IPS-15b (cell line): Measurements from ENCODE around the gene LNX1.

Source experiments
- H3K27me3 ChIP-seq: one replicate; pipeline ENCODE4 v1.6.1; 2013; ENCODE audit warnings: low read length; ENCODE audit not compliant: control insufficient read depth, insufficient read depth
- H3K36me3 ChIP-seq: one replicate; pipeline ENCODE4 v1.6.1; 2013; ENCODE audit warnings: low read length; ENCODE audit not compliant: control insufficient read depth, insufficient read depth
- H3K4me1 ChIP-seq: one replicate; pipeline ENCODE4 v1.6.1; 2013; ENCODE audit warnings: mild to moderate bottlenecking, low read length; ENCODE audit not compliant: control insufficient read depth, insufficient read depth
- H3K4me3 ChIP-seq: one replicate; pipeline ENCODE4 v1.5.1; 2013; ENCODE audit warnings: low read depth, low read length
- H3K9ac ChIP-seq: one replicate; pipeline ENCODE4 v1.6.1; 2013; ENCODE audit warnings: low read depth, mild to moderate bottlenecking, low read length
- H3K9me3 ChIP-seq: one replicate; pipeline ENCODE4 v1.6.1; 2013; ENCODE audit warnings: mild to moderate bottlenecking, low read length; ENCODE audit not compliant: control insufficient read depth, insufficient read depth

Gene LNX1

GRCh38 chr4:53584658-53585057 is 6.6 kb downstream of the LNX1 start:
- Histone ChIP-seq H3K36me3 (no peaks in the 10 kb centered on the region), H3K27me3 (no peaks in the 10 kb centered on the region), H3K9ac (no peak overlapping the region), H3K9me3 (no peaks in the 10 kb centered on the region), H3K4me3 (no peak overlapping the region), H3K4me1 (no peaks in the 10 kb centered on the region)

GRCh38 chr4:53583513-53583912 is 7.8 kb downstream of the LNX1 start:
- no peaks in the 10 kb centered on the region for H3K9me3 ChIP-seq
- no peak overlapping the region for H3K4me3 ChIP-seq
- no peaks in the 10 kb centered on the region for H3K4me1 ChIP-seq
- no peaks in the 10 kb centered on the region for H3K36me3 ChIP-seq
- no peaks in the 10 kb centered on the region for H3K27me3 ChIP-seq
- H3K9ac ChIP-seq: no peak overlapping the region

- no peaks in the 10 kb centered on the region for H3K9me3 ChIP-seq
- no peaks in the 10 kb centered on the region for H3K27me3 ChIP-seq
- H3K4me1 ChIP-seq: no peaks in the 10 kb centered on the region
- no peak overlapping the region for H3K9ac ChIP-seq
- H3K36me3 ChIP-seq: no peaks in the 10 kb centered on the region
- no peak overlapping the region for H3K4me3 ChIP-seq
These were observed 9.1 kb downstream of the LNX1 start for GRCh38 chr4:53582194-53582593.

GRCh38 chr4:53580274-53580673 is 11.0 kb downstream of the LNX1 start:
- Histone ChIP-seq H3K9me3 (no peaks in the 10 kb centered on the region), H3K4me3 (no peak overlapping the region), H3K4me1 (no peaks in the 10 kb centered on the region), H3K27me3 (no peaks in the 10 kb centered on the region), H3K36me3 (no peaks in the 10 kb centered on the region), H3K9ac (no peak overlapping the region)

GRCh38 chr4:53579826-53580225 is 11.5 kb downstream of the LNX1 start:
- Histone ChIP-seq H3K4me3 (no peak overlapping the region), H3K9me3 (no peaks in the 10 kb centered on the region), H3K36me3 (no peaks in the 10 kb centered on the region), H3K4me1 (no peaks in the 10 kb centered on the region), H3K27me3 (no peaks in the 10 kb centered on the region), H3K9ac (no peak overlapping the region)

- Histone ChIP-seq H3K9me3 (no peaks in the 10 kb centered on the region), H3K9ac (no peak overlapping the region), H3K4me3 (no peak overlapping the region), H3K4me1 (no peaks in the 10 kb centered on the region), H3K27me3 (no peaks in the 10 kb centered on the region), H3K36me3 (no peaks in the 10 kb centered on the region)
These were observed 14.5 kb downstream of the LNX1 start for GRCh38 chr4:53576676-53577372.

- no peaks in the 10 kb centered on the region for H3K4me1 ChIP-seq
- no peak overlapping the region for H3K9ac ChIP-seq
- H3K27me3 ChIP-seq: no peaks in the 10 kb centered on the region
- no peak overlapping the region for H3K4me3 ChIP-seq
- no peaks in the 10 kb centered on the region for H3K36me3 ChIP-seq
- H3K9me3 ChIP-seq: no peaks in the 10 kb centered on the region
These were observed 15.1 kb downstream of the LNX1 start for GRCh38 chr4:53576071-53576617.

- Histone ChIP-seq H3K9ac (no peak overlapping the region), H3K36me3 (no peaks in the 10 kb centered on the region), H3K4me3 (no peak overlapping the region), H3K9me3 (no peaks in the 10 kb centered on the region), H3K4me1 (no peaks in the 10 kb centered on the region), H3K27me3 (no peaks in the 10 kb centered on the region)
These were observed 15.7 kb downstream of the LNX1 start for GRCh38 chr4:53575552-53575951.

- H3K27me3 ChIP-seq: no peaks in the 10 kb centered on the region
- no peaks in the 10 kb centered on the region for H3K36me3 ChIP-seq
- no peaks in the 10 kb centered on the region for H3K9me3 ChIP-seq
- no peak overlapping the region for H3K9ac ChIP-seq
- no peak overlapping the region for H3K4me3 ChIP-seq
- H3K4me1 ChIP-seq: no peaks in the 10 kb centered on the region
These were observed 16.8 kb downstream of the LNX1 start for GRCh38 chr4:53574528-53574927.

GRCh38 chr4:53573696-53574095 is 17.6 kb downstream of the LNX1 start:
- H3K36me3 ChIP-seq: no peaks in the 10 kb centered on the region
- H3K27me3 ChIP-seq: no peaks in the 10 kb centered on the region
- H3K9me3 ChIP-seq: no peaks in the 10 kb centered on the region
- no peak overlapping the region for H3K9ac ChIP-seq
- H3K4me3 ChIP-seq: no peak overlapping the region
- H3K4me1 ChIP-seq: no peaks in the 10 kb centered on the region

GRCh38 chr4:53572600-53572994 is 18.7 kb downstream of the LNX1 start:
- no peak overlapping the region for H3K4me3 ChIP-seq
- H3K27me3 ChIP-seq: no peaks in the 10 kb centered on the region
- no peak overlapping the region for H3K9ac ChIP-seq
- no peaks in the 10 kb centered on the region for H3K4me1 ChIP-seq
- H3K9me3 ChIP-seq: no peaks in the 10 kb centered on the region
- no peaks in the 10 kb centered on the region for H3K36me3 ChIP-seq

GRCh38 chr4:53571936-53572599 is 19.2 kb downstream of the LNX1 start:
- H3K36me3 ChIP-seq: no peaks in the 10 kb centered on the region
- H3K9ac ChIP-seq: no peak overlapping the region
- no peaks in the 10 kb centered on the region for H3K9me3 ChIP-seq
- H3K27me3 ChIP-seq: no peaks in the 10 kb centered on the region
- no peak overlapping the region for H3K4me3 ChIP-seq
- no peaks in the 10 kb centered on the region for H3K4me1 ChIP-seq
